ENCODE results near the gene DLG2. TPM values are rescaled to one million over a fixed set of nuclear protein-coding genes. Genes with fewer than 3 reads are reported as not detected.

DLG2 gene
- total RNA-seq, 1 donor from 2014 or later: 5.9 TPM

DNA sequence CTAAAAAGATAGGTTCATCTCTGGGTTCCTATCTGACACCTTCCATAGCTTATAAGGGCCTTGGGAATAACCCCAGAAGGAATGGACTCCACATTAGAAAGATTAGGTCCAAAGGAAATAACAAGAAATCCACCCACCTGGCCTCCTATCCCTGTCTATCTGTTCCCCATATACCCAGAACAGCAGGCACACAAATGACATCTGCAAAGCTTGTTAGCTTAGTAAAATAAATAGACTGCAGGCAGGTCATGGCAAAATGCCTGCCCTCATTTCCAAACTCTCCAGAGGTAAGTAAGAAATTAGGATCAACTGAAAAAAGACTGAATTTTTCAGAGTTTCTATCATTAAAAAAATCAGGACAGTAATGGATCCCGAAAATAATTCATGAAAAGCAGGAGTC, 489.5 kb downstream of the DLG2 start:
- Mint-ChIP-seq H3K27ac (no peak overlapping the region), H3K4me1 (ENCODE audit: unreplicated experiment) (peaks cover 6% of the 10 kb centered on the region), H3K9me3 (no peaks in the 10 kb centered on the region), H3K27me3 (no peaks in the 10 kb centered on the region), H3K4me3 (no peak overlapping the region), H3K36me3 (no peaks in the 10 kb centered on the region)
- TF ChIP-seq, protein P1, sequence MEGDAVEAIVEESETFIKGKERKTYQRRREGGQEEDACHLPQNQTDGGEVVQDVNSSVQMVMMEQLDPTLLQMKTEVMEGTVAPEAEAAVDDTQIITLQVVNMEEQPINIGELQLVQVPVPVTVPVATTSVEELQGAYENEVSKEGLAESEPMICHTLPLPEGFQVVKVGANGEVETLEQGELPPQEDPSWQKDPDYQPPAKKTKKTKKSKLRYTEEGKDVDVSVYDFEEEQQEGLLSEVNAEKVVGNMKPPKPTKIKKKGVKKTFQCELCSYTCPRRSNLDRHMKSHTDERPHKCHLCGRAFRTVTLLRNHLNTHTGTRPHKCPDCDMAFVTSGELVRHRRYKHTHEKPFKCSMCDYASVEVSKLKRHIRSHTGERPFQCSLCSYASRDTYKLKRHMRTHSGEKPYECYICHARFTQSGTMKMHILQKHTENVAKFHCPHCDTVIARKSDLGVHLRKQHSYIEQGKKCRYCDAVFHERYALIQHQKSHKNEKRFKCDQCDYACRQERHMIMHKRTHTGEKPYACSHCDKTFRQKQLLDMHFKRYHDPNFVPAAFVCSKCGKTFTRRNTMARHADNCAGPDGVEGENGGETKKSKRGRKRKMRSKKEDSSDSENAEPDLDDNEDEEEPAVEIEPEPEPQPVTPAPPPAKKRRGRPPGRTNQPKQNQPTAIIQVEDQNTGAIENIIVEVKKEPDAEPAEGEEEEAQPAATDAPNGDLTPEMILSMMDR (conservative IDR thresholded peaks at IDR 0.05): no peak
- no peak for DNase-seq (ENCODE audit: extremely low spot score, unreplicated experiment)

DNA sequence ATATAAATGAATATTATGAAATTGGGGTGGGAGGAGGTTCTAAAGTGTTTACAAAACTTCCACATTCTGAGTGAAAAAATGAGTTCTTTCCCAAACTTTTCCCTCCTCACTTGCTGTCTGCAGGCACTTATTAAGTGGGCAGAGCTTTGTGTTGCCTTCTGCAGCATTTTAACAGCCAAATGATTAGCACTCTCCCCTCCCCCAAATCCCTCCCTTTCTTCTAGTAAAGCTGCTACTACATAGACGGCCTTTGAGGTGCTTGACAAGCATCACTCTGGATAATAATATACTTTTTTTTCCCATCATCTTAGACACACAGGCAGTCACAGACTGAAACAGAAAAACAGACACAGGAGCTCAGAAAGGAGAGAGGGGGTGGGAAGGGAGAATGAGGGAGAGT, 493.5 kb downstream of the DLG2 start:
- Mint-ChIP-seq H3K27me3 (no peaks in the 10 kb centered on the region), H3K9me3 (no peaks in the 10 kb centered on the region)

DNA sequence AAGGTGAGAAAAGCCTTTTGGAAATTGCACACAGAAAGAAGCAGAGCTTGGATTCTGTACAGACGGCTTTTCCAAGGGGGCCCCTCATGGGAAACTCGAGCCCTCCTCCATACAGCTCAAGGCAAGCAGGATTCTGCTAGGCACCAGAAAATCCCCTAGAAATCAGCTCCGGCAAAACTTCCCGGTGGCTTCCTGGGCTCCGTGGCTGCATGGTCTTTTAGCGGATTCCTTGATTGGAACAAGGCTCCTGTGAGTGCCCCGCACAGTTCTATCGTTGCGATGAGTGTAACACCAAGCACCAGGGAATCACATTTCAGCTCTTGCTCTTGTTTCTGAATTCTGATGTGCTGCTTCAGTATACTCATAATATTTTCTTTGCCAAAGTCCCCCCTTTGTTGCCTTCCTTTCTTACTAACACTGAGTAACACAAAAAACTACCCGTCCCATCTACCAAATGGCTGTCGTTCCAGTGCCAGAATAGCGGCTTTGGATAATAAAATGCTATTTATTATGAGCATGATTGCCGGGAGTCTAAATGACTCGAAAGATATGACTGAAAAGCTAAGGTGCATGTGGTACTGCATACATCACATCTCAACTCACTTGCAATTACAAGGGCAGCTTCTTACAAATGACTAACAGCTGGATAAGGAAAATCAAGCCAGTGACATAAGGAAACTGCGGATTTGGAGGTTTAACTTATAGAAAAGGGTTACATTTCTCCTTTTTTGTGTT, 494.1 kb downstream of the DLG2 start:
- peak overlapping the region; percentile 73 for H3K4me3 Mint-ChIP-seq
- TF ChIP-seq, protein P1 (conservative IDR thresholded peaks at IDR 0.05): no peak
- no peaks in the 10 kb centered on the region for H3K36me3 Mint-ChIP-seq
- H3K27me3 Mint-ChIP-seq: no peaks in the 10 kb centered on the region
- DNase-seq (ENCODE audit: extremely low spot score, unreplicated experiment): no peak
- H3K4me1 Mint-ChIP-seq (ENCODE audit: unreplicated experiment): peaks cover 10% of the 10 kb centered on the region
- H3K27ac Mint-ChIP-seq: peak overlapping the region; percentile 17
- H3K9me3 Mint-ChIP-seq: no peaks in the 10 kb centered on the region

More for the DNA sequence above, 493.5 kb downstream of the DLG2 start:
- no peak for DNase-seq (ENCODE audit: extremely low spot score, unreplicated experiment)
- Mint-ChIP-seq H3K36me3 (no peaks in the 10 kb centered on the region), H3K27ac (no peak overlapping the region), H3K4me1 (ENCODE audit: unreplicated experiment) (peaks cover 10% of the 10 kb centered on the region), H3K4me3 (no peak overlapping the region)
- TF ChIP-seq, protein P1 (conservative IDR thresholded peaks at IDR 0.05): no peak

DNA sequence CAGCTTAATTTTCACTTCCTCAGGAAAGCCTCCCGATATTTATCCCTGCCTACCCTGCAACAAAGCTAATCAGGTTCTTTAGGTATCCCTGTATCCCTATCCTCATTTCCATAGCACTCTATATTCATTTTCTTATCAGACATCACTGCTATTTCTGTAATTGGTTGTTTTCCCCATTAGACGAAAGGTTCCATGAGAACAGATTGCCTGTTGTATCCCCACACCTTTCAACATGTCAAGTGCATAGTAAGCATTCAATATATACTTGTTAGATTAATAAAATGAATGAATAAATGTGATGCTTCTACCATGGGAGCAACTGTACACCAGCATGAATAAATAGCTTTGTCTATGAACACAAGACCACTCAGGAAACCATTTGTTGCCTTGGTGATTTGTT, 499.8 kb downstream of the DLG2 start:
- H3K4me1 Mint-ChIP-seq (ENCODE audit: unreplicated experiment): peaks cover under 1% of the 10 kb centered on the region
- no peaks in the 10 kb centered on the region for H3K9me3 Mint-ChIP-seq
- DNase-seq (ENCODE audit: extremely low spot score, unreplicated experiment): no peak
- no peak overlapping the region for H3K27ac Mint-ChIP-seq
- no peaks in the 10 kb centered on the region for H3K36me3 Mint-ChIP-seq
- H3K4me3 Mint-ChIP-seq: no peak overlapping the region
- no peaks in the 10 kb centered on the region for H3K27me3 Mint-ChIP-seq
- TF ChIP-seq, protein P1 (conservative IDR thresholded peaks at IDR 0.05): no peak

DNA sequence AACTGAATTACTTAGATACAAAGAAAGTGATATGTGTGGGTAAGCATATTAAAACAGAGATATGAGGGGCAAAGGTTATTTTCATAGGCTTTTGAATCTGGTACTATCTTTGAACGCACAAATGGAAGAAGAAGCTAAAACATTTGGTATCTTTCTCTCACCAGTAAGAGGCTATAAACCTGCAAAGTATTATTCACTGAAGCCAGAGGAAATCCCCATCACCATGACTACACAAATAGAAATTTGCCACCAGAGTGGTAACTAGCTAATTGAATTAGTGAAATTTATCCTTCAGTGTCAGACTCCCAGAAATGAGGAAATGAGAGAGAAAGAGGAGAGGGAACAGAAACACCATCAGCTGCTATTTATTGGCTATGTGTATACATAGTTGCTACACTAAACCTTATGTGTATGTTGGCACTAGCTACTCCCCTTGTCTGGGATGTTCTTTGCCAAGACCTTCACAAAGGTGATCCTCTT, 503.4 kb downstream of the DLG2 start:
- Mint-ChIP-seq H3K36me3 (no peaks in the 10 kb centered on the region), H3K9me3 (no peaks in the 10 kb centered on the region), H3K4me1 (ENCODE audit: unreplicated experiment) (no peaks in the 10 kb centered on the region), H3K27me3 (no peaks in the 10 kb centered on the region), H3K4me3 (no peak overlapping the region), H3K27ac (no peak overlapping the region)
- DNase-seq (ENCODE audit: extremely low spot score, unreplicated experiment): no peak
- TF ChIP-seq, protein P1 (conservative IDR thresholded peaks at IDR 0.05): no peak
